PC-3 (cell line): ENCODE data around the gene BAG3. TPM values are rescaled to one million over a fixed set of nuclear protein-coding genes. Genes with fewer than 3 reads are reported as not detected.

Source experiments
- ATAC-seq: fragments of 200-7000 bp; cut with Tn5 transposase; 2 replicates; pipeline ENCODE4 v1.9.1; 2020; ENCODE audit warnings: mild to moderate bottlenecking, moderate library complexity
- Bru-seq: library from RNA; stranded (reverse); fragments of 400-500 nt; gene quantifications from one replicate; lab custom pipeline; 2021; lab: Mats Ljungman, UMichigan
- BruChase-seq, 2 experiments: library from RNA; stranded (reverse); fragments of 400-500 nt; gene quantifications; one replicate each; lab custom pipeline; 2021; lab: Mats Ljungman, UMichigan
- BruUV-seq: library from RNA; stranded (reverse); fragments of 400-500 nt; replicated peaks from 2 replicates; lab custom pipeline; 2021; lab: Mats Ljungman, UMichigan
- CTCF ChIA-PET: fragments of 300-600 bp; sonication (Branson Sonifier 250); formaldehyde crosslinking; loops from one replicate; lab custom pipeline; 2022; ENCODE audit warnings: antibody characterized with exemption; lab: Charles Lee
- POLR2A ChIA-PET: fragments of 300-600 bp; sonication (Branson Sonifier 250); formaldehyde crosslinking; loops from one replicate; lab custom pipeline; 2022; ENCODE audit warnings: antibody characterized with exemption; ENCODE audit not compliant: unreplicated experiment; lab: Charles Lee
- DNase-seq: peaks from one replicate; pipeline ENCODE4 v3.0.0-alpha.2; 2015
- H2AFZ ChIP-seq: fragments of 300-600 bp; sonication (generic); 2 replicates; pipeline ENCODE4 v1.6.0; 2016; ENCODE audit warnings: antibody characterized with exemption, low read length
- H3F3A ChIP-seq: fragments of 300-600 bp; sonication (generic); one replicate; pipeline ENCODE4 v1.6.0; 2017; ENCODE audit warnings: antibody characterized with exemption, low read length, control low read depth, mild to moderate bottlenecking; ENCODE audit not compliant: unreplicated experiment
- H3K27ac ChIP-seq: fragments of 300-600 bp; sonication (generic); 2 replicates; pipeline ENCODE4 v1.5.1; 2016; ENCODE audit warnings: mild to moderate bottlenecking, low read length
- H3K27me3 ChIP-seq: fragments of 300-600 bp; sonication (generic); 2 replicates; pipeline ENCODE4 v1.6.1; 2016; ENCODE audit warnings: low read length, mixed read lengths
- H3K36me3 ChIP-seq: fragments of 300-600 bp; sonication (generic); 2 replicates; pipeline ENCODE4 v1.6.1; 2016; ENCODE audit warnings: low read depth, mixed run types, low read length, mixed read lengths
- H3K4me1 ChIP-seq: fragments of 300-600 bp; sonication (generic); 2 replicates; pipeline ENCODE4 v1.5.1; 2016; ENCODE audit warnings: low read length; ENCODE audit not compliant: insufficient read depth
- H3K4me2 ChIP-seq: fragments of 300-600 bp; sonication (generic); 2 replicates; pipeline ENCODE4 v1.6.0; 2016; ENCODE audit warnings: low read length
- H3K4me3 ChIP-seq: fragments of 300-600 bp; sonication (generic); 2 replicates; pipeline ENCODE4 v1.5.1; 2016; ENCODE audit warnings: mild to moderate bottlenecking, low read length, mixed read lengths
- H3K79me2 ChIP-seq: fragments of 300-600 bp; sonication (generic); 2 replicates; pipeline ENCODE4 v1.6.1; 2017; ENCODE audit warnings: low read length, mixed read lengths
- H3K9ac ChIP-seq: fragments of 300-600 bp; sonication (generic); 2 replicates; pipeline ENCODE4 v1.6.0; 2016; ENCODE audit warnings: mild to moderate bottlenecking, low read length
- H3K9me2 ChIP-seq: fragments of 300-600 bp; sonication (generic); replicated peaks from 2 replicates; pipeline ENCODE4 v1.6.1; 2016; ENCODE audit warnings: mixed run types, low read length, mixed read lengths
- H3K9me3 ChIP-seq: fragments of 300-600 bp; sonication (generic); 2 replicates; pipeline ENCODE4 v1.6.1; 2016; ENCODE audit warnings: low read length, mixed read lengths
- H4K20me1 ChIP-seq: fragments of 300-600 bp; sonication (generic); 2 replicates; pipeline ENCODE4 v1.6.1; 2016; ENCODE audit warnings: low read length, mixed read lengths
- CTCF ChIP-seq: fragments of 300-600 bp; sonication (generic); conservative IDR thresholded peaks from 2 replicates; pipeline ENCODE4 v1.5.1; 2017; ENCODE audit warnings: antibody characterized with exemption, low read depth, mild to moderate bottlenecking, low read length
- EZH2 ChIP-seq: fragments of 300-600 bp; sonication (generic); IDR thresholded peaks from one replicate; pipeline ENCODE4 v1.6.1; 2017; ENCODE audit warnings: antibody characterized with exemption, mild to moderate bottlenecking, low read length; ENCODE audit not compliant: unreplicated experiment
- EZH2phosphoT487 ChIP-seq: fragments of 300-600 bp; sonication (generic); IDR thresholded peaks from 2 replicates; pipeline ENCODE4 v1.6.1; 2018; ENCODE audit warnings: mild to moderate bottlenecking, antibody characterized with exemption, low read length, borderline replicate concordance
- intact Hi-C: fragments of 100-400 bp; cut with micrococcal nuclease; formaldehyde crosslinking; loops from 2 replicates; pipeline ENCODE4 v1.9.0; 2023
- long read RNA-seq: library from polyadenylated mRNA; unstranded; transcript quantifications from one replicate; pipeline ENCODE4 v2.0.0, GENCODE V29; 2021; ENCODE audit not compliant: unreplicated experiment
- total RNA-seq: library from RNA; depleted of rRNA; stranded (reverse); fragments of >200 nt; gene quantifications from 2 replicates; pipeline ENCODE4 v1.2.3, GENCODE V29; 2014; rRNA removed

BAG3 gene
- total RNA-seq (47.1 and 47.6 TPM in 2 replicates), Bru-seq, nascent RNA (percentile 93 among the genes with signal in this experiment), BruChase-seq, experiment 1, labeled RNA remaining after a 6-hour chase (percentile 88 among the genes with signal in this experiment), BruChase-seq, experiment 2, labeled RNA remaining after a 2-hour chase (percentile 91 among the genes with signal in this experiment)
- long read RNA-seq, transcript BAG3-201 (4 exons, 2,571 nt), result major isoform, 82 of 178 reads
- long read RNA-seq, partial matches to known transcripts, result 70 of 178 reads
- long read RNA-seq, other reads (novel, unspliced or antisense), result 26 of 178 reads

GRCh38 chr10:119650692-119651513, at the start of gene BAG3:
Gene BAG3 (plus strand): TSS chr10:119651380. CDS start chr10:119651676, 296 bp downstream.
- Histone ChIP-seq H3K9me3 (no peaks in the 10 kb centered on the region), H3F3A (no peaks in the 10 kb centered on the region), H3K4me1 (peaks cover 22% of the 10 kb centered on the region), H3K36me3 (peaks cover 14% of the 10 kb centered on the region; the same call in 1 of the 2 replicates), H4K20me1 (peaks cover 39% of the 10 kb centered on the region), H3K9me2 (no peaks in the 10 kb centered on the region), H3K27me3 (no peaks in the 10 kb centered on the region), H3K27ac (peak within 1 kb of the TSS; percentile 77), H3K79me2 (peaks cover 47% of the 10 kb centered on the region), H2AFZ (peak within 1 kb of the TSS; percentile 90), H3K9ac (peak within 1 kb of the TSS; percentile 93), H3K4me3 (peak within 1 kb of the TSS; percentile 94), H3K4me2 (peak within 1 kb of the TSS; percentile 84)
- ATAC-seq (peak; percentile 68), DNase-seq (peak; percentile 84)
- TF ChIP-seq EZH2, result no peak
- TF ChIP-seq EZH2phosphoT487, result no peak
- no peak for TF ChIP-seq CTCF
- intact Hi-C loops, result loop anchor here (2.0 to 5.0 kb wide), 2 partner anchors 42 to 109 kb away; partner anchors contain the start of gene RGS10
- ChIA-PET CTCF (interaction anchor here (0.6 kb wide), 1 partner anchor 30 kb away, joined by 3 read pairs; no protein-coding TSS in a partner anchor), POLR2A (interaction anchor here (0.6 to 1.0 kb wide), 6 partner anchors 17 to 74 kb away, joined by 3 to 11 read pairs (median 3); no protein-coding TSS in a partner anchor)
- BruUV-seq, result no TSS peak

GRCh38 chr10:119602241-119603095, 48.7 kb upstream of the BAG3 start:
- ATAC-seq (peak; percentile 38; the same call in 1 of the 2 replicates), DNase-seq (peak; percentile 38)
- ChIA-PET POLR2A (no interaction called here), CTCF (no interaction called here)
- H3K9me3 ChIP-seq, result no peaks in the 10 kb centered on the region
- H3K27me3 ChIP-seq, result no peaks in the 10 kb centered on the region
- no peak overlapping the region for H2AFZ ChIP-seq
- no peak overlapping the region for H3K9ac ChIP-seq
- H3K36me3 ChIP-seq, result no peaks in the 10 kb centered on the region
- peaks cover 5% of the 10 kb centered on the region; the same call in 1 of the 2 replicates for H3K79me2 ChIP-seq
- H3K4me3 ChIP-seq, result no peak overlapping the region
- H3F3A ChIP-seq, result no peaks in the 10 kb centered on the region
- no peak overlapping the region for H3K4me2 ChIP-seq
- BruUV-seq, result no TSS peak
- intact Hi-C loops, result no loop called here
- no peaks in the 10 kb centered on the region for H3K9me2 ChIP-seq
- H3K27ac ChIP-seq, result no peak overlapping the region
- H3K4me1 ChIP-seq, result peaks cover 3% of the 10 kb centered on the region
- no peaks in the 10 kb centered on the region for H4K20me1 ChIP-seq
- no peak for TF ChIP-seq EZH2
- TF ChIP-seq CTCF, result peak; percentile 48
- TF ChIP-seq EZH2phosphoT487, result no peak
